HEK293 (cell line): ENCODE results near the gene CBX2.

ENCODE experiments used
- AEBP2 ChIP-seq: fragments of 450-650 bp; formaldehyde crosslinking; IDR thresholded peaks from 2 replicates; pipeline ENCODE4 v1.5.1; 2016; ENCODE audit warnings: missing biosample characterization, missing genetic modification characterization, borderline replicate concordance
- CTCF ChIP-seq: fragments of 450-650 bp; formaldehyde crosslinking; IDR thresholded peaks from 2 replicates; pipeline ENCODE4 v1.5.1; 2016; ENCODE audit warnings: missing biosample characterization, missing genetic modification characterization
- FEZF1 ChIP-seq: fragments of 450-650 bp; formaldehyde crosslinking; IDR thresholded peaks from 2 replicates; pipeline ENCODE4 v1.5.1; 2016; ENCODE audit warnings: missing biosample characterization, missing genetic modification characterization
- GLI4 ChIP-seq: fragments of 450-650 bp; formaldehyde crosslinking; IDR thresholded peaks from 2 replicates; pipeline ENCODE4 v1.5.1; 2016; ENCODE audit warnings: missing biosample characterization, missing genetic modification characterization
- GLIS1 ChIP-seq: fragments of 450-650 bp; formaldehyde crosslinking; IDR thresholded peaks from 2 replicates; pipeline ENCODE4 v1.5.1; 2016; ENCODE audit warnings: missing biosample characterization, missing genetic modification characterization
- GLIS2 ChIP-seq: fragments of 450-650 bp; formaldehyde crosslinking; IDR thresholded peaks from 2 replicates; pipeline ENCODE4 v1.5.1; 2016; ENCODE audit warnings: missing biosample characterization, missing genetic modification characterization
- HIC1 ChIP-seq: fragments of 450-650 bp; formaldehyde crosslinking; IDR thresholded peaks from 2 replicates; pipeline ENCODE4 v1.5.1; 2016; ENCODE audit warnings: missing biosample characterization, missing genetic modification characterization
- KLF16 ChIP-seq: fragments of 450-650 bp; formaldehyde crosslinking; IDR thresholded peaks from 2 replicates; pipeline ENCODE4 v1.5.1; 2017; ENCODE audit warnings: missing biosample characterization, missing genetic modification characterization
- MYNN ChIP-seq: fragments of 450-650 bp; formaldehyde crosslinking; IDR thresholded peaks from 2 replicates; pipeline ENCODE4 v1.5.1; 2016; ENCODE audit warnings: missing biosample characterization, missing genetic modification characterization, borderline replicate concordance
- PATZ1 ChIP-seq: fragments of 450-650 bp; formaldehyde crosslinking; IDR thresholded peaks from 2 replicates; pipeline ENCODE4 v1.5.1; 2016; ENCODE audit warnings: missing biosample characterization, missing genetic modification characterization
- PRDM1 ChIP-seq: fragments of 450-650 bp; formaldehyde crosslinking; IDR thresholded peaks from 2 replicates; pipeline ENCODE4; 2016; ENCODE audit warnings: missing biosample characterization, missing genetic modification characterization
- SCRT1 ChIP-seq: fragments of 450-650 bp; formaldehyde crosslinking; IDR thresholded peaks from 2 replicates; pipeline ENCODE4 v1.5.1; 2016; ENCODE audit warnings: missing biosample characterization, missing genetic modification characterization, borderline replicate concordance
- SETDB1 ChIP-seq: IDR thresholded peaks from one replicate; pipeline ENCODE4 v1.6.1; 2017; ENCODE audit warnings: mild to moderate bottlenecking, low read length, moderate library complexity, mixed read lengths; ENCODE audit not compliant: insufficient read length
- ZNF16 ChIP-seq: fragments of 450-650 bp; formaldehyde crosslinking; IDR thresholded peaks from 2 replicates; pipeline ENCODE4 v1.5.1; 2016; ENCODE audit warnings: low read depth, missing biosample characterization, missing genetic modification characterization
- ZNF2 ChIP-seq: fragments of 450-650 bp; formaldehyde crosslinking; IDR thresholded peaks from 2 replicates; pipeline ENCODE4 v1.5.1; 2016; ENCODE audit warnings: missing biosample characterization, missing genetic modification characterization
- ZNF221 ChIP-seq: fragments of 450-650 bp; formaldehyde crosslinking; IDR thresholded peaks from 2 replicates; pipeline ENCODE4 v1.5.1; 2017; ENCODE audit warnings: missing biosample characterization, missing genetic modification characterization, borderline replicate concordance
- ZNF266 ChIP-seq: fragments of 450-650 bp; formaldehyde crosslinking; IDR thresholded peaks from 2 replicates; pipeline ENCODE4 v1.5.1; 2016; ENCODE audit warnings: missing biosample characterization, missing genetic modification characterization, low read depth
- ZNF350 ChIP-seq: fragments of 450-650 bp; formaldehyde crosslinking; IDR thresholded peaks from 2 replicates; pipeline ENCODE4 v1.5.0; 2017; ENCODE audit warnings: missing biosample characterization, mild to moderate bottlenecking, missing genetic modification characterization
- ZNF354C ChIP-seq: fragments of 450-650 bp; formaldehyde crosslinking; IDR thresholded peaks from 2 replicates; pipeline ENCODE4 v1.5.1; 2016; ENCODE audit warnings: missing biosample characterization, missing genetic modification characterization, low read depth, borderline replicate concordance
- ZNF366 ChIP-seq: fragments of 450-650 bp; formaldehyde crosslinking; conservative IDR thresholded peaks from 2 replicates; pipeline ENCODE4 v1.5.1; 2016; ENCODE audit warnings: missing biosample characterization, missing genetic modification characterization
- ZNF521 ChIP-seq: fragments of 450-650 bp; formaldehyde crosslinking; IDR thresholded peaks from 2 replicates; pipeline ENCODE4 v1.5.1; 2017; ENCODE audit warnings: missing biosample characterization, mild to moderate bottlenecking, missing genetic modification characterization
- ZNF548 ChIP-seq: fragments of 450-650 bp; formaldehyde crosslinking; IDR thresholded peaks from 2 replicates; pipeline ENCODE4 v1.5.1; 2016; ENCODE audit warnings: missing biosample characterization, missing genetic modification characterization
- ZNF558 ChIP-seq: fragments of 450-650 bp; formaldehyde crosslinking; IDR thresholded peaks from 2 replicates; pipeline ENCODE4 v1.5.1; 2016; ENCODE audit warnings: missing biosample characterization, missing genetic modification characterization
- ZNF629 ChIP-seq: fragments of 450-650 bp; formaldehyde crosslinking; IDR thresholded peaks from 2 replicates; pipeline ENCODE4 v1.5.1; 2017; ENCODE audit warnings: missing biosample characterization, missing genetic modification characterization
- ZNF645 ChIP-seq: fragments of 450-650 bp; formaldehyde crosslinking; IDR thresholded peaks from 2 replicates; pipeline ENCODE4; 2016; ENCODE audit warnings: missing biosample characterization, missing genetic modification characterization
- ZNF791 ChIP-seq: fragments of 450-650 bp; formaldehyde crosslinking; IDR thresholded peaks from 2 replicates; pipeline ENCODE4 v1.5.1; 2016; ENCODE audit warnings: missing biosample characterization, missing genetic modification characterization

Gene CBX2

GRCh38 chr17:79798299-79799173 is 20.6 kb downstream of the CBX2 start (continued):
- no peak for TF ChIP-seq AEBP2 (tag by site-specific recombination)
- no peak for TF ChIP-seq ZNF521 (tag by site-specific recombination)
- no peak for TF ChIP-seq FEZF1
- TF ChIP-seq CTCF = no peak
- no peak for TF ChIP-seq ZNF791 (tag by site-specific recombination)
- no peak for TF ChIP-seq ZNF350 (tag by site-specific recombination)
- TF ChIP-seq SCRT1 (tag by site-specific recombination) = no peak
- TF ChIP-seq GLI4 (tag by site-specific recombination) = no peak
- no peak for TF ChIP-seq ZNF645 (tag by site-specific recombination)
- no peak for TF ChIP-seq ZNF354C (tag by site-specific recombination)
- TF ChIP-seq SETDB1 = no peak
- no peak for TF ChIP-seq ZNF558
- no peak for TF ChIP-seq ZNF16 (tag by site-specific recombination)
- no peak for TF ChIP-seq GLIS2 (tag by site-specific recombination)
- TF ChIP-seq ZNF221 (tag by site-specific recombination) = no peak
- no peak for TF ChIP-seq ZNF629 (tag by site-specific recombination)
- no peak for TF ChIP-seq PRDM1
- no peak for TF ChIP-seq GLIS1 (tag by site-specific recombination)
- no peak for TF ChIP-seq MYNN (tag by site-specific recombination)
- TF ChIP-seq ZNF548 (tag by site-specific recombination) = no peak
- no peak for TF ChIP-seq HIC1 (tag by site-specific recombination)
- no peak for TF ChIP-seq PATZ1 (tag by site-specific recombination)
- no peak for TF ChIP-seq ZNF266 (tag by site-specific recombination)
- no peak for TF ChIP-seq ZNF2
- peak; percentile 32; the same call in 1 of the 2 replicates for TF ChIP-seq ZNF366
- no peak for TF ChIP-seq KLF16 (tag by site-specific recombination)
